BE2C (cell line): Measurements from ENCODE around the gene BEGAIN.

Experiments
- DNase-seq: peaks from one replicate; pipeline ENCODE4 v3.0.0-alpha.2; 2020
- H3K27me3 ChIP-seq: fragments of 250-450 bp; sonication (Bioruptor Pico); 2 replicates; pipeline ENCODE4 v1.5.1; 2020; ENCODE audit warnings: mild to moderate bottlenecking
- H3K36me3 ChIP-seq: fragments of 250-450 bp; sonication (Bioruptor Pico); 2 replicates; pipeline ENCODE4 v1.5.1; 2020; ENCODE audit warnings: mild to moderate bottlenecking
- H3K4me1 ChIP-seq: fragments of 250-450 bp; sonication (Bioruptor Pico); 2 replicates; pipeline ENCODE4 v1.5.1; 2020
- H3K4me3 ChIP-seq: 2 replicates; pipeline ENCODE4 v1.5.1; 2011; ENCODE audit warnings: low read depth, low read length
- H3K9me3 ChIP-seq: fragments of 250-450 bp; sonication (Bioruptor Pico); 2 replicates; pipeline ENCODE4 v1.5.1; 2020
- CTCF ChIP-seq: IDR thresholded peaks from 2 replicates; pipeline ENCODE4 v1.5.1; 2012; ENCODE audit warnings: mild to moderate bottlenecking, low read depth, low read length

Gene BEGAIN

GRCh38 chr14:100526057-100526456 is 61.2 kb downstream of the BEGAIN start:
- H3K9me3 ChIP-seq: no peaks in the 10 kb centered on the region
- no peaks in the 10 kb centered on the region for H3K27me3 ChIP-seq
- no peaks in the 10 kb centered on the region for H3K4me1 ChIP-seq
- H3K36me3 ChIP-seq: no peaks in the 10 kb centered on the region
- TF ChIP-seq CTCF: no peak
- DNase-seq: no peak
- H3K4me3 ChIP-seq: no peak overlapping the region

- no peaks in the 10 kb centered on the region for H3K9me3 ChIP-seq
- H3K4me3 ChIP-seq: no peak overlapping the region
- H3K4me1 ChIP-seq: no peaks in the 10 kb centered on the region
- no peaks in the 10 kb centered on the region for H3K36me3 ChIP-seq
- no peak for DNase-seq
- no peaks in the 10 kb centered on the region for H3K27me3 ChIP-seq
- TF ChIP-seq CTCF: no peak
These were observed 61.6 kb downstream of the BEGAIN start for GRCh38 chr14:100525615-100526014.

- Histone ChIP-seq H3K9me3 (no peaks in the 10 kb centered on the region), H3K4me1 (no peaks in the 10 kb centered on the region), H3K36me3 (no peaks in the 10 kb centered on the region), H3K4me3 (no peak overlapping the region), H3K27me3 (no peaks in the 10 kb centered on the region)
- TF ChIP-seq CTCF: no peak; the same call in 1 of the 2 replicates
- peak; percentile 12 for DNase-seq
These were observed 62.3 kb downstream of the BEGAIN start for GRCh38 chr14:100524933-100525243.

GRCh38 chr14:100524233-100524932 is 62.8 kb downstream of the BEGAIN start:
- Histone ChIP-seq H3K36me3 (no peaks in the 10 kb centered on the region), H3K4me3 (no peak overlapping the region), H3K9me3 (no peaks in the 10 kb centered on the region), H3K27me3 (no peaks in the 10 kb centered on the region), H3K4me1 (no peaks in the 10 kb centered on the region)
- TF ChIP-seq CTCF: no peak
- DNase-seq: no peak

- Histone ChIP-seq H3K36me3 (no peaks in the 10 kb centered on the region), H3K27me3 (no peaks in the 10 kb centered on the region), H3K4me1 (no peaks in the 10 kb centered on the region), H3K4me3 (no peak overlapping the region), H3K9me3 (no peaks in the 10 kb centered on the region)
- no peak for DNase-seq
- TF ChIP-seq CTCF: no peak
These were observed 63.4 kb downstream of the BEGAIN start for GRCh38 chr14:100523843-100524169.

GRCh38 chr14:100523131-100523842 is 63.9 kb downstream of the BEGAIN start:
- Histone ChIP-seq H3K4me3 (no peak overlapping the region), H3K9me3 (no peaks in the 10 kb centered on the region), H3K4me1 (no peaks in the 10 kb centered on the region), H3K27me3 (no peaks in the 10 kb centered on the region), H3K36me3 (no peaks in the 10 kb centered on the region)
- DNase-seq: no peak
- TF ChIP-seq CTCF: no peak
